Epithelial cell of esophagus (primary cell): ENCODE results near the gene RAD51B.
A peak's percentile ranks its signal among the peaks of the same experiment; 100 is the strongest.

Experiments
- DNase-seq: peaks from one replicate; pipeline ENCODE4 v3.0.0; 2010; ENCODE audit warnings: low read depth
- H3K4me3 ChIP-seq: 2 replicates; pipeline ENCODE4 v1.5.1; 2011; ENCODE audit warnings: mild to moderate bottlenecking, low read length, control low read depth
- CTCF ChIP-seq: IDR thresholded peaks from 2 replicates; pipeline ENCODE4 v1.5.1; 2011; ENCODE audit warnings: low read depth, mild to moderate bottlenecking, low read length, control low read depth, inconsistent platforms; ENCODE audit not compliant: insufficient read depth; ENCODE audit errors: missing control alignments

Gene RAD51B

GRCh38 chr14:68246074-68246785 is 426.7 kb downstream of the RAD51B start:
- DNase-seq, result no peak
- TF ChIP-seq CTCF, result no peak

DNA sequence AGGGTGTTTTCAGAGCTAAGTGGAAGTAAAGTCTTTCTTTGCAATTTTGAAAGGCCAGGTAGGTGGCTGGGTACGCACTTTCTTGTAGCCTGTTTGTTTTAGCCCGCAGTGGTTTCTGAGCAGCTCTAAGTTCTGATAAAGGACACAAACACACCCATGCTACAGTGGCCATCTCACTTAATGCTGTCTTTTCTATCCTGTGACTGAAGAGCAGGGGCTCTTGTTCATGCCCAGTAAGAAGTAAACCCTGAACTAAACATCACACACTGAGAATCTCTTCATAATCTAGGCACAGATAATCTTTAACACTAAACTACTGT is 427.2 kb downstream of the RAD51B start:
- no peak for TF ChIP-seq CTCF
- H3K4me3 ChIP-seq, result no peak overlapping the region
- DNase-seq, result no peak

More at GRCh38 chr14:68246074-68246785, 426.7 kb downstream of the RAD51B start:
- no peak overlapping the region for H3K4me3 ChIP-seq

DNA sequence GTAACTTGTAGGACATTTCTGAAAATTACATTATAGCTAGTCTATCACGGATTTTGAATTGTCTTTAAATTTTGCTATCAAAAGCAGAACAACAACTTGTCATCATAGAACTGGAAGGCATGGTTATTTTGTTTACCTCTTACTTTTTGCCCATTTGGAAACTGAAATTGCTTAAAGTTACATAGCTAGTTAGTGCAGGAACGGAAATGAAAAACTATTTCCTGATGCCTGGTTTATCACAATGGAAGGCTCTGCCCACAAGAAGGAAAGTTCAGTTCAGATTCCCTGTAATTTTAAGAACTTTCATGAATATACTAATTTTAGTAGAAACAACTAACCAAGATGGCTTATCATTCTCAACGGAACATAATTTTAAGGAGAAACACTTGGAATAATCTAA is 427.7 kb downstream of the RAD51B start:
- no peak for DNase-seq
- no peak for TF ChIP-seq CTCF
- no peak overlapping the region for H3K4me3 ChIP-seq

DNA sequence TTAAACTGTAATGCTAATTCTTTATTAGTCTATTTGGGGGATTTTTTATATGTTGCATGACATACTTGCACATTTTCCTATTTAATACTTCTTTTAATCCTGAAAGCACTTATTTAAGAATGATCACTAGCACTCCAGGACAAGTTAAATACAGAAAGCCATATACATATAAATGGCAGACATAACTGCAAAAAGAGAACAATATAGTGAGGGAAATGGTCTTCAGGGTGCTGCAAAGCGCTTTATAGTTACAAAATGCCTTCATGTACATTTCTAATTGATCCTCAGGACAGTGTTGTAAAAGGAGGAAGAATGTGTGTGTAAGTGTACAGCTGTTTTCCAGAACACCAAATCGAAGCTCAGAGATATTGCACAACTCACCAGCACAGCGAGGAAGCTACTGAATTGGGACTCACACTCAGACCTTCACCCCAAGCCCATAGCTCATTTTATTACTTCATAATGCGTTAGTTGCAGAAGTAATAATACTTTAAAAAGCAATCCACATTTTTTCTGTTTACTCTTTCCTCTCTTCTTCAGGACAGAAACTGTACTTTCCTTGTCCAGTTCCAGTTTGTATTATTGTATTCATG is 428.2 kb downstream of the RAD51B start:
- H3K4me3 ChIP-seq, result no peak overlapping the region
- peak; percentile 23 for DNase-seq
- no peak for TF ChIP-seq CTCF

DNA sequence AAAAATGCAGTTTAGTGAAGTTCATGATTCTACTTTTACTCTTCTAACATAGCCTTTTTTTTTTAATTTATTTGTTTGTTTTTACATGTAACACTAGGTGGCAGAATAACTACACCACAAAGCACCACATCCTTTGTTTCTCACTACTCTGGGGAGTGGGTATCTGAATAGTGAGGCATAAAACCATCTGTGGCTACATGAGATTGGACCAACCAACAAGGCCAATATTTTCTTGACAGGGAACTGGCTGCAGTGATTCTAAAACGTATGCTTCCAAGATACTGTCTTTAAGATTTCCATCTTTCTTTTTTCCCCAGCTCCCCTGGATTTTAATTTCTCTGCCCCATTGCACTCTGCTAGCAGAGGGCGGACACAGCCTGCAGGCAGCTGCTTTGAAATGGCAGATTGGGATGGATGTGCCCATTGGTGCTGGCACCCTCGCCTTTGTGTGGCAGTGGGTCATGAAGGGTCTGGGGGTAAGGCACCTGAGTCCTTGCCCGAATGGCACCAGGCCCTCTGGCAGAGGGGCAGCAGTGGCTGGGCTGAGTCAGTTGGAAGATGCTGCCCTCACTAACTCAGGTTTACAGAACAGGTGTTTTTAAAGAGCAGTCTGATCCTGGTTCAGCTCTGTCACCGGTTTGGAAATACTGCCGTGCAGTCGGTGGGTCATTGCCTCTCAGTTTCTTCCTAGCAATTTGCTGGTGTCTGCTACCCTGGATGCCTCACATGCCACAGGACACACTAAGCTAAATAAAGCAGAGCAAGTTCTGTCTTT is 429.1 kb downstream of the RAD51B start:
- H3K4me3 ChIP-seq, result no peak overlapping the region
- TF ChIP-seq CTCF, result peak; percentile 59
- peak; percentile 60 for DNase-seq

DNA sequence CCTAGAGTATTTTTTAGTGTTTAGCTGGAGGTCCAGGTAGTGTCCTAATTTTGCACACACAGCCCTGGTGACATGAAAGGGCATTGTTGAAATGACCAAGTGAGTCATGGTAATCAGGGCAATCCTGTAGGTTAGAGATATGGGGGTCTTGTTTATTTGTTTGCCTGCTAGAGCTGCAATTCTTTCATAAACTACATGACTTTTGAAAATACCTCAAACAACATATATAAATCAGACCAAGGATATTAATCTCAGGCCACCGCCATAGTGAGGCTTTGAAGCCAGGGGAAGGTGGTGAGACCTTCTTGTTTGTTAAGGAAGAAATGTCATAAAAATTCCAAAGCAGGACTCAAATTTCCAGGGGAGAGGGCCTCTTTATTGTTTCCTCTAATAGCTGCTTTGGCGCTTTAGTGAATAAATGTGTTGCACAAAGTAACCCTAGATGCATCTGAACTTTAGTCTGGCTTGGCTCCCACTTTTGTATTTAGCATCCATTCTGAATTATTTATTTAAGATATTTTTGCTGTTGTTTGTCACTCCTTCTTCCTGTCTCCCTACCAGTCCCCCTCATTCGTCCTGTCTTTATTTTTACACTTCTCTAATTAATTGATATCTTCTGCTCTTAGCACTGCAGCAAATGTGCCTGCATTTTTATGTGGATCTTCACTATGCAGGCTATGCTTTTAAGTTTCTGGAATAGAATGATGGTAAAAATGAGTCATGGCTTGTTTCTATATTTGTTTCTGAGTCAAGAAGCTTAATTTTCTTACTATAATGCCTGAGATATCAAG is 430.3 kb downstream of the RAD51B start:
- H3K4me3 ChIP-seq, result no peak overlapping the region
- peak; percentile 42 for DNase-seq
- TF ChIP-seq CTCF, result no peak
